Heart left ventricle (tissue), 16 donors: Measurements from ENCODE around the gene ZNF536. TPM values are rescaled to one million over a fixed set of nuclear protein-coding genes. Genes with fewer than 3 reads are reported as not detected.

ENCODE experiments used
- ATAC-seq, 4 donors: fragments of 200-7000 bp; cut with Tn5 transposase; one replicate each; pipeline ENCODE4 v1.9.1; 2020 to 2022; ENCODE audit warnings: moderate library complexity in 4 of 4, mild to moderate bottlenecking in 3 of 4, moderate number of reproducible peaks in 1 of 4
- DNase-seq, 5 donors: peaks; one replicate each; pipeline ENCODE4 v3.0.0-alpha.2; 2020
- H3K27ac ChIP-seq, 12 donors: fragments of 200-600 bp; sonication (generic) in 4 of 12; one replicate each; pipeline versions ENCODE4 v1.5.0 to v1.8.0; 2016 to 2022; ENCODE audit warnings: mild to moderate bottlenecking in 2 of 12
- H3K27me3 ChIP-seq, 9 donors: fragments of 200-600 bp; sonication (generic) in 2 of 9; one replicate each; pipeline versions ENCODE4 v1.5.1 to v1.8.0; 2016 to 2022; ENCODE audit warnings: mild to moderate bottlenecking in 3 of 9
- H3K36me3 ChIP-seq, 9 donors: fragments of 200-600 bp; sonication (generic) in 2 of 9; one replicate each; pipeline versions ENCODE4 v1.5.0 to v1.8.0; 2018 to 2022; ENCODE audit warnings: mild to moderate bottlenecking in 2 of 9
- H3K4me1 ChIP-seq, 12 donors: fragments of 200-600 bp; sonication (generic) in 4 of 12; one replicate each; pipeline versions ENCODE4 v1.5.0 to v1.8.0; 2016 to 2022; ENCODE audit warnings: mild to moderate bottlenecking in 3 of 12
- H3K4me3 ChIP-seq, 12 donors: fragments of 200-600 bp; sonication (generic) in 4 of 12; one replicate each; pipeline versions ENCODE4 v1.5.0 to v1.8.0; 2017 to 2022; ENCODE audit warnings: mild to moderate bottlenecking in 9 of 12, moderate library complexity in 4 of 12
- H3K9me3 ChIP-seq, 12 donors: fragments of 200-600 bp; sonication (generic) in 4 of 12; one replicate each; pipeline versions ENCODE4 v1.5.0 to v1.8.0; 2016 to 2022; ENCODE audit warnings: mild to moderate bottlenecking in 1 of 12
- POLR2A ChIP-seq, 2 donors: fragments of 450-650 bp; IDR thresholded peaks; one replicate each; pipeline ENCODE4 v1.6.1; 2017; ENCODE audit warnings: antibody characterized with exemption in 2 of 2, mild to moderate bottlenecking in 2 of 2, moderate library complexity in 2 of 2
- WGBS, 4 donors: extraction: QIAGEN DNeasy Blood & Tissue Kit in 2 of 4; methylation state at CpG; one replicate each; pipeline versions ENCODE4 v1.1.5 to v1.1.7; 2013 to 2018; 5-methylcytosine and 5-hydroxymethylcytosine counted together
- intact Hi-C, 10 donors: fragments of 100-400 bp; cut with DNase I; formaldehyde crosslinking; loops; one replicate each; pipeline versions ENCODE4 v1.11.1 to v1.14.2; 2022
- polyA plus RNA-seq, 2 donors: library from polyadenylated mRNA; stranded (reverse); fragments of 200-250 nt; gene quantifications; one replicate each; pipeline ENCODE4 v1.2.3, GENCODE V29; 2013
- total RNA-seq, 9 donors: library from RNA; depleted of rRNA in 2 of 9; stranded (reverse); fragments of >200 nt in 2 of 9; fragmentation: NEBNext Ultra II Directional in 3 of 9; extraction: Animal tissue kit (Norgen Biotek cat#: 25700) in 3 of 9; gene quantifications; one replicate each; pipeline versions ENCODE4 v1.1.0 to v1.2.4, GENCODE V29; 2016 to 2023
- TF ChIP-seq, protein P1 (sequence below), 12 donors: fragments of 200-600 bp; sonication (generic) in 4 of 12; IDR thresholded peaks; one replicate each; pipeline versions ENCODE4 v1.5.0 to v1.8.0; 2018 to 2022; ENCODE audit warnings: antibody characterized with exemption in 12 of 12, mild to moderate bottlenecking in 5 of 12
- donor health status: ischemic (EF 13 %, LVEDD 7.1; RV severe dilation, severe dysfunction).
- donor health status: healthy with polysubstance abuse.
- donor health status: DM: no; HTN: yes; CAD: no.
- donor health status: DM: no; HTN: no; CAD: no.
- donor health status: ischemic (EF 25% LVEDD 6.9; RV normal size, moderate dysfunction).
- donor health status: ischemic (EF 25% LVEDD 5.7; RV mildly dilated, moderate dysfunction).
- donor health status: healthy.
- donor health status: DM: yes; HTN: yes; CAD: no.
- donor health status: ischemic (EF 35%, LVEDD 5.7; RV mildly dilated, moderate dysfunction).
- donor health status: nonischemic (EF 11% LVEDD 7.7; RV severe dilation, severe dysfunction).
- donor health status: DM: yes; HTN: yes; CAD: no.
- donor health status: PGD.
- donor health status: ischemic (EF 29% LVEDD 5.4; RV normal size, mild dysfunction).
- donor health status: nonischemic (EF 23%, LVEDD 6.1; RV moderate dilation, normal function).

ZNF536 gene
- total and polyA plus RNA-seq, 11 donors = 0.17 to 10.1 (median 2.0) TPM

DNA sequence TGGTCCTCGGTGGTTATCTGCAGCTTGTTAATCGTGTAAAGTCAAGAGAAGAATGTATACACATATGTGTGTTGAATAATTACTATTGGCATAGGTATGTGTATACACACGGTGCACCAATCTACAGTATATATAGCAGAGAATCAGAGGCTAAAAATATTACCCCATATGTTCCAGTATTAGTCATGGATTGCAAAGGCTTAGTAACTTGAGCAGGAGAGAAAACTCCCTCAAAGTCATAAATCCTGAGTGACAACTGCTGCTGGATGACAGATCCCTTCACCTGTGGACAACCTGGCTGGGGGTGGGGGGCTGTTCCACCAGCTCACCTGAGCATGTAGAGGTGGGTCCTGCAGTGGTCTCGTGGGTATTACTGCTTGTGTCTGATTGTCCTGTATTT lies 185.0 kb downstream of the ZNF536 start:
- DNase-seq = no peak
- Histone ChIP-seq H3K9me3 (no peaks in the 10 kb centered on the region), H3K36me3 (no peaks in the 10 kb centered on the region), H3K27ac (no peak overlapping the region), H3K4me3 (no peak overlapping the region), H3K27me3 (peaks cover 0 to 22% (median 0%) of the 10 kb centered on the region in 9 donors), H3K4me1 (no peaks in the 10 kb centered on the region)
- intact Hi-C loops = no loop called here
- TF ChIP-seq POLR2A (IDR thresholded peaks at IDR 0.05) = no peak
- TF ChIP-seq, protein P1, sequence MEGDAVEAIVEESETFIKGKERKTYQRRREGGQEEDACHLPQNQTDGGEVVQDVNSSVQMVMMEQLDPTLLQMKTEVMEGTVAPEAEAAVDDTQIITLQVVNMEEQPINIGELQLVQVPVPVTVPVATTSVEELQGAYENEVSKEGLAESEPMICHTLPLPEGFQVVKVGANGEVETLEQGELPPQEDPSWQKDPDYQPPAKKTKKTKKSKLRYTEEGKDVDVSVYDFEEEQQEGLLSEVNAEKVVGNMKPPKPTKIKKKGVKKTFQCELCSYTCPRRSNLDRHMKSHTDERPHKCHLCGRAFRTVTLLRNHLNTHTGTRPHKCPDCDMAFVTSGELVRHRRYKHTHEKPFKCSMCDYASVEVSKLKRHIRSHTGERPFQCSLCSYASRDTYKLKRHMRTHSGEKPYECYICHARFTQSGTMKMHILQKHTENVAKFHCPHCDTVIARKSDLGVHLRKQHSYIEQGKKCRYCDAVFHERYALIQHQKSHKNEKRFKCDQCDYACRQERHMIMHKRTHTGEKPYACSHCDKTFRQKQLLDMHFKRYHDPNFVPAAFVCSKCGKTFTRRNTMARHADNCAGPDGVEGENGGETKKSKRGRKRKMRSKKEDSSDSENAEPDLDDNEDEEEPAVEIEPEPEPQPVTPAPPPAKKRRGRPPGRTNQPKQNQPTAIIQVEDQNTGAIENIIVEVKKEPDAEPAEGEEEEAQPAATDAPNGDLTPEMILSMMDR (IDR thresholded peaks at IDR 0.05) = no peak
- 70 to 79% (median 72%) methylated on average over 4 of the region's 4 CpGs for WGBS, 4 donors
- ATAC-seq = no peak

DNA sequence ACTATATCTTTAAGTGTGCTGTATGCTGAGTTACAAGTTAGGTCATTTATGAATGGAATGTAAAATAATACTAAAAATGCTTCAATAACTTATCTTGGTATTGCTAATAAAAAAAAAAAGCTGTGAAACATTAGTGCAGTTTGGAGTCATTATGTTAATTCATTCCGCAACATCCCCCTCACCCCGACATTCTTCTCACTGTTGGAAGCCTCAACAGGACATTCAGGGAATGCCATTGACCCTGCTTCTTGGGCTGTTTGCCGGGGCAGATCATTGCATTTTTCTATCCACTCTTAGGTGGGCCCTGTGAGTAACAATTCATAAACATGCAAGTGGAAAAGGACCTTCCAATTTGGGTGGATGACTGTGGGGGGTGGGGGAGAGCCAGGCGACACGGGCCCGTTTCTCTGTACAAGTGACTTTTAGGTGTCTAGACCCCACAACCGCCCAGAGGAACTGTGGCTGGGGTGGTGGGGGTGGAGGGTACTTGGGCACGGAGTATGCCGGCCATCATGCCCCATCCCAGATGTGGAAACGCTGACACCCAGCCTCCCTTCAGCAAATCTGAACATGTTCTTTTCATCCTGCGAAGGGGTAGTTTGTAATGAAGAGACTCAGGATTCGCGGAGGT lies 185.9 kb downstream of the ZNF536 start:
- Histone ChIP-seq H3K4me3 (no peak overlapping the region), H3K36me3 (no peaks in the 10 kb centered on the region), H3K27me3 (peaks cover 0 to 22% (median 0%) of the 10 kb centered on the region in 9 donors), H3K4me1 (no peaks in the 10 kb centered on the region), H3K27ac (no peak overlapping the region), H3K9me3 (no peaks in the 10 kb centered on the region)
- DNase-seq = no peak
- 68 to 84% (median 76%) methylated on average over 13 of the region's 13 CpGs for WGBS, 4 donors
- TF ChIP-seq POLR2A (IDR thresholded peaks at IDR 0.05) = no peak
- TF ChIP-seq, protein P1 (IDR thresholded peaks at IDR 0.05) = no peak
- no peak for ATAC-seq
- intact Hi-C loops = no loop called here

DNA sequence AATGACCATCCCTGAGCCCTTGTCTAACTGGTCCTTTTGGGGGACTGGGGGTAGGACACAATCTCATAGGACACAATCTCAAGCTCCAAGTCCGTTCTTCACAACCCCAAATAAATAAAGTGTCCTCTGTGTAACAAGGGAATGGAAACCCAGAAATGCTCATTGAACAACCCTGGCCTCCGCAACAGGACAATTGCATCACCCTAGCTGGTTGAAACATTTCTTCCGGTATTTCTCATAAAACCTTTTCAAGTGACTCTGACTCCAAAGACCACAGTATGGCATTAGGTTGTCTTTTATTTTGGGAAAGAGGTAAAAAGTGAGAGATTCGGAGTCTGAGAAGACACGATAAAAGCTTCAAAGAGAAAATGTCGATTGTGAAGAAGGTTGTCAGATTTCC lies 186.6 kb downstream of the ZNF536 start:
- Histone ChIP-seq H3K27ac (no peak overlapping the region), H3K4me1 (no peaks in the 10 kb centered on the region), H3K9me3 (no peaks in the 10 kb centered on the region), H3K27me3 (peaks cover 0 to 22% (median 0%) of the 10 kb centered on the region in 9 donors), H3K36me3 (no peaks in the 10 kb centered on the region), H3K4me3 (no peak overlapping the region)
- 90 to 94% (median 92%) methylated on average over 6 of the region's 6 CpGs for WGBS, 4 donors
- intact Hi-C loops = no loop called here
- DNase-seq (no peak), ATAC-seq (no peak)
- no peak for TF ChIP-seq POLR2A (IDR thresholded peaks at IDR 0.05)
- TF ChIP-seq, protein P1 (IDR thresholded peaks at IDR 0.05) = no peak

DNA sequence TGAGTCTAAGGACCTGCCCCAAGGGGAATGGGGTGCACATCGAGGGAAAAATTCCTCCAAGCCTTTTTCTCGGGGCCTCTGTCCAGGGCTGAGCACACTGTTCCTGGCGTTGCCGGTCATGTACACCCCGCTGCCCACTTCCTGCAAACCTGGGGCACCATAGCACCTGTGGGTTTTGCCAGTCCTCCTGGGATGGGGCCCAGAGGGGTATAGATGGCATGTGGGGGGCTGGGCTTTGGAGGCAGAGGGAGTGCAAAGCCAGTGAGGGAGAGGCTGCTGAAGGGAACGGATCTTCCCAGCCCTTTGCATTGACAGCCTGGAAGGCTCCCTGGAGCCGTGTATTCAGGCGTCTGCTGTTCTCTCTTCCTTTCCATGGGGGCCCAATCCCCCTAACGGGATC lies 187.3 kb downstream of the ZNF536 start:
- WGBS, 4 donors = 58 to 65% (median 65%) methylated on average over 9 of the region's 9 CpGs

More for the DNA sequence above, 187.3 kb downstream of the ZNF536 start:
- DNase-seq (no peak), ATAC-seq (no peak)
- H3K4me1 ChIP-seq = no peaks in the 10 kb centered on the region
- no peak overlapping the region for H3K27ac ChIP-seq
- peaks cover 0 to 22% (median 0%) of the 10 kb centered on the region in 9 donors for H3K27me3 ChIP-seq
- no peak for TF ChIP-seq POLR2A (IDR thresholded peaks at IDR 0.05)
- TF ChIP-seq, protein P1 (IDR thresholded peaks at IDR 0.05) = no peak
- no peaks in the 10 kb centered on the region for H3K36me3 ChIP-seq
- no peak overlapping the region for H3K4me3 ChIP-seq
- H3K9me3 ChIP-seq = no peaks in the 10 kb centered on the region
- intact Hi-C loops = no loop called here
